Trophoblast cell (in vitro differentiated cells and primary cell): ENCODE measurements around the gene KCNJ15.

Experiments
- DNase-seq, 2 donors: peaks; one replicate each; pipeline ENCODE4 v3.0.0-alpha.2; 2016
- H2AFZ ChIP-seq: 2 replicates; pipeline ENCODE4 v1.6.1; 2013; ENCODE audit warnings: low read length, moderate library complexity, mild to moderate bottlenecking; ENCODE audit not compliant: insufficient read depth, poor library complexity
- H2AK5ac ChIP-seq: 2 replicates; pipeline ENCODE4 v1.6.1; 2013; ENCODE audit warnings: mild to moderate bottlenecking, low read length
- H2BK120ac ChIP-seq: 2 replicates; pipeline ENCODE4 v1.6.1; 2013; ENCODE audit warnings: low read length, mild to moderate bottlenecking, moderate library complexity; ENCODE audit not compliant: insufficient read depth, poor library complexity
- H2BK12ac ChIP-seq: 2 replicates; pipeline ENCODE4 v1.6.1; 2013; ENCODE audit warnings: mild to moderate bottlenecking, low read length, moderate library complexity
- H2BK5ac ChIP-seq: 2 replicates; pipeline ENCODE4 v1.6.1; 2013; ENCODE audit warnings: low read length, low read depth, moderate library complexity, mild to moderate bottlenecking; ENCODE audit not compliant: poor library complexity
- H3K14ac ChIP-seq: 2 replicates; pipeline ENCODE4 v1.6.1; 2013; ENCODE audit warnings: mild to moderate bottlenecking, low read length
- H3K18ac ChIP-seq: 2 replicates; pipeline ENCODE4 v1.6.1; 2013; ENCODE audit warnings: mild to moderate bottlenecking, low read length
- H3K23ac ChIP-seq: 2 replicates; pipeline ENCODE4 v1.6.1; 2013; ENCODE audit warnings: low read length
- H3K27ac ChIP-seq: 2 replicates; pipeline ENCODE4 v1.5.1; 2013; ENCODE audit warnings: low read depth, mild to moderate bottlenecking, inconsistent platforms, low read length, moderate library complexity
- H3K27me3 ChIP-seq: 2 replicates; pipeline ENCODE4 v1.6.1; 2013; ENCODE audit warnings: inconsistent platforms, mild to moderate bottlenecking, low read length, moderate library complexity; ENCODE audit not compliant: insufficient read depth
- H3K36me3 ChIP-seq, 2 experiments: 1 replicate in 1 of 2; 2 replicates in 1 of 2; pipeline ENCODE4 v1.6.1; 2013; ENCODE audit warnings: low read length in 2 of 2, mild to moderate bottlenecking in 2 of 2, moderate library complexity in 1 of 2; ENCODE audit not compliant: insufficient read depth in 2 of 2, control insufficient read depth in 1 of 2
- H3K4ac ChIP-seq: 2 replicates; pipeline ENCODE4 v1.6.1; 2013; ENCODE audit warnings: low read depth, mild to moderate bottlenecking, low read length, moderate library complexity
- H3K4me1 ChIP-seq, 2 experiments: 1 replicate in 1 of 2; 2 replicates in 1 of 2; pipeline ENCODE4 v1.6.1; 2013; ENCODE audit warnings: low read length in 2 of 2, mild to moderate bottlenecking in 2 of 2, moderate library complexity in 1 of 2; ENCODE audit not compliant: insufficient read depth in 2 of 2, control insufficient read depth in 1 of 2
- H3K4me2 ChIP-seq: 2 replicates; pipeline ENCODE4 v1.6.1; 2013; ENCODE audit warnings: inconsistent platforms, mild to moderate bottlenecking, low read length, moderate library complexity
- H3K4me3 ChIP-seq: 2 replicates; pipeline ENCODE4 v1.5.1; 2013; ENCODE audit warnings: mild to moderate bottlenecking, low read depth, low read length, inconsistent platforms
- H3K79me1 ChIP-seq: one replicate; pipeline ENCODE4 v1.6.1; 2013; ENCODE audit warnings: low read length
- H3K79me2 ChIP-seq: 2 replicates; pipeline ENCODE4 v1.6.1; 2013; ENCODE audit warnings: low read length, mild to moderate bottlenecking; ENCODE audit not compliant: control insufficient read depth, insufficient read depth, poor library complexity
- H3K9ac ChIP-seq: 2 replicates; pipeline ENCODE4 v1.6.1; 2013; ENCODE audit warnings: mild to moderate bottlenecking, low read length
- H3K9me3 ChIP-seq: 2 replicates; pipeline ENCODE4 v1.6.1; 2013; ENCODE audit warnings: low read depth, mild to moderate bottlenecking, control low read depth, inconsistent platforms, low read length; ENCODE audit not compliant: insufficient read depth
- H4K12ac ChIP-seq: 2 replicates; pipeline ENCODE4 v1.6.1; 2013; ENCODE audit warnings: low read depth, mild to moderate bottlenecking, low read length, moderate library complexity
- H4K8ac ChIP-seq: 2 replicates; pipeline ENCODE4 v1.6.1; 2013; ENCODE audit warnings: low read depth, mild to moderate bottlenecking, low read length, moderate library complexity
- H4K91ac ChIP-seq: one replicate; pipeline ENCODE4 v1.6.1; 2013; ENCODE audit warnings: low read depth, mild to moderate bottlenecking, low read length, moderate library complexity
- WGBS: extraction: QIAGEN DNeasy Blood & Tissue Kit; methylation state at CpG from one replicate; pipeline ENCODE4 v1.1.7; 2013; ENCODE audit warnings: missing lambda C conversion rate; ENCODE audit not compliant: insufficient read length, insufficient coverage; ENCODE audit errors: extremely low coverage; 5-methylcytosine and 5-hydroxymethylcytosine counted together

KCNJ15 gene

GRCh38 chr21:38289705-38290485 is 33.1 kb downstream of the KCNJ15 start:
- H3K9ac ChIP-seq: no peak overlapping the region
- no peak overlapping the region for H3K4ac ChIP-seq
- WGBS: no CpG with 5 or more reads among the region's 14 CpGs
- H2BK5ac ChIP-seq: no peak overlapping the region
- H2BK12ac ChIP-seq: no peak overlapping the region
- H3K23ac ChIP-seq: no peak overlapping the region
- no peaks in the 10 kb centered on the region for H3K79me2 ChIP-seq
- no peak overlapping the region for H2AFZ ChIP-seq
- H3K27ac ChIP-seq: no peak overlapping the region
- H3K18ac ChIP-seq: no peak overlapping the region
- H3K4me3 ChIP-seq: no peak overlapping the region
- H3K36me3 ChIP-seq: no peaks in the 10 kb centered on the region
- H3K9me3 ChIP-seq: no peaks in the 10 kb centered on the region
- peak; percentile 86 to 89 for DNase-seq
- no peak overlapping the region for H4K8ac ChIP-seq
- no peak overlapping the region for H2AK5ac ChIP-seq
- H3K4me2 ChIP-seq: no peak overlapping the region
- H2BK120ac ChIP-seq: no peak overlapping the region
- H4K91ac ChIP-seq: no peak overlapping the region
- no peak overlapping the region for H4K12ac ChIP-seq
- H3K79me1 ChIP-seq: no peaks in the 10 kb centered on the region
- no peak overlapping the region for H3K14ac ChIP-seq
- peaks cover 0 to 7% of the 10 kb centered on the region in 2 experiments for H3K4me1 ChIP-seq
- no peaks in the 10 kb centered on the region for H3K27me3 ChIP-seq

GRCh38 chr21:38290809-38291208 is 34.0 kb downstream of the KCNJ15 start:
- H3K14ac ChIP-seq: no peak overlapping the region
- no peak overlapping the region for H2BK5ac ChIP-seq
- no peaks in the 10 kb centered on the region for H3K79me1 ChIP-seq
- no peak overlapping the region for H3K4me3 ChIP-seq
- H2BK120ac ChIP-seq: no peak overlapping the region
- no peak overlapping the region for H2AFZ ChIP-seq
- no peaks in the 10 kb centered on the region for H3K36me3 ChIP-seq
- H3K9me3 ChIP-seq: no peaks in the 10 kb centered on the region
- H3K27ac ChIP-seq: no peak overlapping the region
- H3K18ac ChIP-seq: no peak overlapping the region
- H3K23ac ChIP-seq: no peak overlapping the region
- H3K4me1 ChIP-seq: peaks cover 0 to 7% of the 10 kb centered on the region in 2 experiments
- H2AK5ac ChIP-seq: no peak overlapping the region
- H2BK12ac ChIP-seq: no peak overlapping the region
- H3K79me2 ChIP-seq: no peaks in the 10 kb centered on the region
- no peak overlapping the region for H4K12ac ChIP-seq
- no peak overlapping the region for H4K8ac ChIP-seq
- no peak overlapping the region for H4K91ac ChIP-seq
- WGBS: no CpG with 5 or more reads among the region's 3 CpGs
- no peak overlapping the region for H3K4me2 ChIP-seq
- no peak overlapping the region for H3K9ac ChIP-seq
- no peak overlapping the region for H3K4ac ChIP-seq
- DNase-seq: no peak
- no peaks in the 10 kb centered on the region for H3K27me3 ChIP-seq

- Histone ChIP-seq H4K12ac (no peak overlapping the region), H3K27me3 (no peaks in the 10 kb centered on the region), H3K4me3 (no peak overlapping the region), H3K9ac (no peak overlapping the region), H2BK12ac (no peak overlapping the region), H2AK5ac (no peak overlapping the region), H3K14ac (no peak overlapping the region), H3K23ac (no peak overlapping the region), H3K9me3 (no peaks in the 10 kb centered on the region), H3K18ac (no peak overlapping the region), H2AFZ (no peak overlapping the region), H3K4ac (no peak overlapping the region), H4K91ac (no peak overlapping the region), H3K79me1 (peaks cover 6% of the 10 kb centered on the region), H3K4me1 (peaks cover 7 to 13% of the 10 kb centered on the region in 2 experiments), H2BK5ac (no peak overlapping the region), H3K27ac (no peak overlapping the region), H3K4me2 (no peak overlapping the region), H3K36me3 (no peaks in the 10 kb centered on the region), H2BK120ac (no peak overlapping the region), H4K8ac (no peak overlapping the region), H3K79me2 (no peaks in the 10 kb centered on the region)
- WGBS: no CpG with 5 or more reads among the region's 5 CpGs
- no peak for DNase-seq
Measured at GRCh38 chr21:38291874-38292273, 35.1 kb downstream of the KCNJ15 start.

GRCh38 chr21:38293113-38293512 is 36.3 kb downstream of the KCNJ15 start:
- no peak overlapping the region for H4K12ac ChIP-seq
- H3K79me1 ChIP-seq: peaks cover 8% of the 10 kb centered on the region
- no peaks in the 10 kb centered on the region for H3K27me3 ChIP-seq
- H2BK5ac ChIP-seq: no peak overlapping the region
- DNase-seq: no peak
- WGBS: no CpG with 5 or more reads among the region's 5 CpGs
- no peak overlapping the region for H3K9ac ChIP-seq
- no peaks in the 10 kb centered on the region for H3K9me3 ChIP-seq
- H2AK5ac ChIP-seq: no peak overlapping the region
- H3K18ac ChIP-seq: no peak overlapping the region
- H3K27ac ChIP-seq: no peak overlapping the region
- no peak overlapping the region for H3K14ac ChIP-seq
- no peak overlapping the region for H2AFZ ChIP-seq
- H4K8ac ChIP-seq: no peak overlapping the region
- no peak overlapping the region for H3K4me3 ChIP-seq
- H2BK120ac ChIP-seq: no peak overlapping the region
- H3K4me1 ChIP-seq: peaks cover 9 to 15% of the 10 kb centered on the region in 2 experiments
- H3K36me3 ChIP-seq: no peaks in the 10 kb centered on the region
- H2BK12ac ChIP-seq: no peak overlapping the region
- H3K4me2 ChIP-seq: no peak overlapping the region
- no peak overlapping the region for H3K4ac ChIP-seq
- H4K91ac ChIP-seq: no peak overlapping the region
- no peaks in the 10 kb centered on the region for H3K79me2 ChIP-seq
- H3K23ac ChIP-seq: no peak overlapping the region
